ENCODE measurements around the gene SERINC5.

DNA sequence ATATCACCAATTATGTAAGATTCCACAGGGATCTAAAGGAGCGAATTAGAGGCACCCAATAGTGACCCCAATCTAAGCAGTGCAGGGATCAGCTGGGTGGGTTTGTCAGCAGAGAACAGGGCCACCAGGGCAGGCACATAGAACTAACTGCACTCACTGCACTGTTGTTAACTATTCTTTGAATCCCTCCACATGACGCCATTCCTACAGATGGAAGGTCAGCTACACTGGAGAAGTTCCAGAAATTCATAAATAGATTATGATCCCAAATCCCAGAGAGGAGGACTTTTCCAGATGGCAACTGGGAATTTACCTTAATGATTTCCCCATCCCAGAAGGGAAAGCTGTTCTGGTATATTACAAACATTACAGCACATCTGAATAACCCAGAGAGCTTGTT, 136.5 kb downstream of the SERINC5 start:
- TF ChIP-seq POLR2A (IDR thresholded peaks at IDR 0.05; ENCODE audit: low read depth, low read length), result no peak
- TF ChIP-seq, protein P1, sequence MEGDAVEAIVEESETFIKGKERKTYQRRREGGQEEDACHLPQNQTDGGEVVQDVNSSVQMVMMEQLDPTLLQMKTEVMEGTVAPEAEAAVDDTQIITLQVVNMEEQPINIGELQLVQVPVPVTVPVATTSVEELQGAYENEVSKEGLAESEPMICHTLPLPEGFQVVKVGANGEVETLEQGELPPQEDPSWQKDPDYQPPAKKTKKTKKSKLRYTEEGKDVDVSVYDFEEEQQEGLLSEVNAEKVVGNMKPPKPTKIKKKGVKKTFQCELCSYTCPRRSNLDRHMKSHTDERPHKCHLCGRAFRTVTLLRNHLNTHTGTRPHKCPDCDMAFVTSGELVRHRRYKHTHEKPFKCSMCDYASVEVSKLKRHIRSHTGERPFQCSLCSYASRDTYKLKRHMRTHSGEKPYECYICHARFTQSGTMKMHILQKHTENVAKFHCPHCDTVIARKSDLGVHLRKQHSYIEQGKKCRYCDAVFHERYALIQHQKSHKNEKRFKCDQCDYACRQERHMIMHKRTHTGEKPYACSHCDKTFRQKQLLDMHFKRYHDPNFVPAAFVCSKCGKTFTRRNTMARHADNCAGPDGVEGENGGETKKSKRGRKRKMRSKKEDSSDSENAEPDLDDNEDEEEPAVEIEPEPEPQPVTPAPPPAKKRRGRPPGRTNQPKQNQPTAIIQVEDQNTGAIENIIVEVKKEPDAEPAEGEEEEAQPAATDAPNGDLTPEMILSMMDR (IDR thresholded peaks at IDR 0.05; ENCODE audit: extremely low read depth in 1 of 2, insufficient read depth in 1 of 2, low read depth in 1 of 2, low read length in 2 of 2), result no peak
- no peak for TF ChIP-seq EZH2 (IDR thresholded peaks at IDR 0.05; ENCODE audit: borderline replicate concordance, low read depth, low read length, severe bottlenecking)
- no peak for TF ChIP-seq POLR2AphosphoS5 (IDR thresholded peaks at IDR 0.05; ENCODE audit: insufficient read depth, low read depth, low read length)
- TF ChIP-seq JUN (IDR thresholded peaks at IDR 0.05; ENCODE audit: borderline replicate concordance, insufficient read depth, insufficient read length, low read depth), result no peak
- TF ChIP-seq GATA2 (IDR thresholded peaks at IDR 0.05; ENCODE audit: insufficient read depth, insufficient read length, low read depth, low read length), result no peak

All from endothelial cell of umbilical vein (primary cell).